GM12873 (cell line): ENCODE measurements around the gene PPARA.

ENCODE experiments used
- TF ChIP-seq, protein P1 (sequence below): IDR thresholded peaks from 2 replicates; pipeline ENCODE4 v1.5.1; 2012; ENCODE audit warnings: low read depth, mild to moderate bottlenecking, moderate library complexity, low read length, control low read depth; ENCODE audit not compliant: insufficient read depth; ENCODE audit errors: missing control alignments

The PPARA gene

DNA sequence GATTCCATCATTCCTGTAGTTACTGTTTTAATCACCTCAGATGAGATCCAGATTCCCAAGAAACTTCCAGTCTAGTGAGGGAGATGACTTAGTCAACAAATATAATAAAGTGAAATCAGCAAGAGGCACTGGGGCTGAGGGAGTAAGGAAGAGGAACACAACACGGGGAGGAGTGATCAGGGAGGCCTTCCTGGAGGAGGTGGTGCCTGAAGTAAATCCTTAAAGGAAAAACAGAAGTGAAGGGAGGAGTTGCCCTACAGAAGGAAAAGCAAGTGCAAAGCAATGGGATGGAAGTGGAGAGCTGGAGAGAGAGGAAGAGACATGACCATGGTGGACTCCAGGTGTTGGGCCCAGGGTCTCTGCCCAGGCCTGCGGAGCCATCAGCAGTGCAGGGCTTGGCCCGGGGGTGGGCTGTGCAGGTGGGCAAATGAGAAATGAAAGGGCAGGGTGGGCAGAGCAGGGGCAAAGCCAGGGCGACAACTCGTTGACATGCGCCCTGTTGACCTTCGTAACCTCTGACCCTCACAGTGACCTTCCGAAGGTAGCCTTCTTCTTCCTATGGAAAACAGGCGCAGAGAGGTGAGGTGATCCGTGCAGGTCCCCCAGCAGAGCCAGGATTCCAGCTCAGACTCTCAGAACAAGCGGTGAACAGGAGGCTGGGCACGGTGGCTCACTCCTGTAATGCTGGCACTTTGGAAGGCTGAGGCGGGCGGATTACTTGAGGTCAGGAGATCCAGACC, 12.1 kb upstream of the PPARA start:
- TF ChIP-seq, protein P1, sequence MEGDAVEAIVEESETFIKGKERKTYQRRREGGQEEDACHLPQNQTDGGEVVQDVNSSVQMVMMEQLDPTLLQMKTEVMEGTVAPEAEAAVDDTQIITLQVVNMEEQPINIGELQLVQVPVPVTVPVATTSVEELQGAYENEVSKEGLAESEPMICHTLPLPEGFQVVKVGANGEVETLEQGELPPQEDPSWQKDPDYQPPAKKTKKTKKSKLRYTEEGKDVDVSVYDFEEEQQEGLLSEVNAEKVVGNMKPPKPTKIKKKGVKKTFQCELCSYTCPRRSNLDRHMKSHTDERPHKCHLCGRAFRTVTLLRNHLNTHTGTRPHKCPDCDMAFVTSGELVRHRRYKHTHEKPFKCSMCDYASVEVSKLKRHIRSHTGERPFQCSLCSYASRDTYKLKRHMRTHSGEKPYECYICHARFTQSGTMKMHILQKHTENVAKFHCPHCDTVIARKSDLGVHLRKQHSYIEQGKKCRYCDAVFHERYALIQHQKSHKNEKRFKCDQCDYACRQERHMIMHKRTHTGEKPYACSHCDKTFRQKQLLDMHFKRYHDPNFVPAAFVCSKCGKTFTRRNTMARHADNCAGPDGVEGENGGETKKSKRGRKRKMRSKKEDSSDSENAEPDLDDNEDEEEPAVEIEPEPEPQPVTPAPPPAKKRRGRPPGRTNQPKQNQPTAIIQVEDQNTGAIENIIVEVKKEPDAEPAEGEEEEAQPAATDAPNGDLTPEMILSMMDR: no peak

GRCh38 chr22:46139895-46140350, 10.4 kb upstream of the PPARA start:
- TF ChIP-seq, protein P1: no peak

- TF ChIP-seq, protein P1: no peak
Measured at GRCh38 chr22:46140989-46141928, 9.1 kb upstream of the PPARA start.

DNA sequence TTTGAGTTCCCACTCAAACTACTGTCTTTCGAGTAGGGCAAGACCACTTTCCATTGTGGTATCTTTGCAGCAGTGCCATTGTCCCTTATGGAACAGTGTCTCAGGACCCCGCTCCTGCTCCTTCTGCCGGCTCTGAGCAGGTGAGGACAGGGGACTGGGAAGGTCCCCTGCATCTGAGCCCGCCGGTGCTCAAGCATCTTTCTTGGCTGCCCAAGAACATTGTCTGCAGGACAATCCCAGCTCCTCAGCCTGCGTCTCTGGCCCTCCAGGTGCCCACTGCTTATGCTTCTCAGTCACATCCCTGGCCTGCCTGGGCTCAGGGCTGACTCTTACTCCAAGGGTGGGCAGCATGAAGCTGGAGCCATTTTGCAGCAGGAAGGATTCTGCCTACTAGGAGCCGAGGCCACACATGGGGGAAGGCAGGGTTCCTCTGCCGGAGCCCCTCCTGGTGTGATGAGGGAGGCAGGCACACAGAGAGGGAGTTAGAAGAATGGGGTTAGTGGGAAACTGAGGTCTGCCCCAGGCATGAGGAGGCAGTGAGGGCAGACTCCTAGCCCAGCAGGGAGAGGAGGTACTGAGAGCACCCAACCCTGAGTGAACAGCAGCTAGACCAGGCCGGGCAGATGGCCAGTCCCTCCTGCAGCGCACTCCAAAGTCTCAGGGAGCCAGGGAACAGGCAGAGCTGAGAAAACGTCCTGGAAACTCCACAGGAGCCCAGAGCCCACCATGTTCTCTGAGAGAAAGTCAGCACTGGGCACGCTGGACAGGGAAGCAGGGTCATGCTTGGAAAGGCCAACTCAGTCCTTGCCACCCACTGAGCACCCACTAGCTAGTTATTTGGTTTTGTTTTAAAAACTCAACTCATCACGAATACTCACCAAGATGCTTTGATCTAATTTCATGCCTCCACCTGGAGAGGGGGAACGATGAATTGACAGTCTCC, 7.5 kb upstream of the PPARA start:
- TF ChIP-seq, protein P1: no peak

DNA sequence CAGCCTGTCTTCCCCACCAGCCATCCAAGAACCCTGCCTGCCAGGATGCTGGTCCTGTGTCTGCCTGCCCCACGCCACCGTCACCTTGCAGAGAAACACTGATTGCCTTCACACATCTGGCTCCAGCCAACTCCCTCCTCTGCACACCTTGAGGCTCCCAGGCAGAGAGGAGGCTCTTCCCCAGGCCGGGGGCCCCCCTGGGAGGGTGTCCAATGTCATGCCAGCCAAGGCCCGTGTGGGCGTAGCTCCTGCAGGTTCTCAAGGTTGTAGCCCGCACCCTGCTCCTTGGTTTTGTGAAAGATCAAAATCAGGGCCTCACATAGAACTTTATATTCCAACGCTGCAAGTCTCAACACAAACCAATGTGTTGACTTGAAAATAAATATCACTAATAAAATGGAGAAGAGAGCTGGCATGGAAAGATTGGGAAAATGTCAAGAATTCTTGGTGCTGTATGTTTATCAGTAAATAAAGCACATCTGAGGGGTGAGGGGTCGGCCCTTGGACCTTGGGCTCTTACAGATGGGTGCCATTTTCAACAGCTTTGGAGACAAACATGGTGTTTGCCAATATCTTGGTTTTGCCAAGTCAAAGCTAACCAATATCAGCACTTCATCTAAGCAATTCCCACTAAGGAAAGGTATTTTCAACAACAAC, 6.7 kb upstream of the PPARA start:
- TF ChIP-seq, protein P1: no peak

GRCh38 chr22:46145361-46145851, 4.9 kb upstream of the PPARA start:
- TF ChIP-seq, protein P1: no peak
